NCI-H345 (cell line): ENCODE measurements around the gene ZMYND11.
A peak's percentile ranks its signal among the peaks of the same experiment; 100 is the strongest.
"Not testable (repeated sequence)": the region's sequence is repeated elsewhere in the genome, so short reads cannot be mapped to it uniquely, and the experiment has no call there.

ENCODE experiments used
- DNase-seq: peaks from one replicate; lab custom pipeline; 2025; lab: John Stamatoyannopoulos, UW

Gene ZMYND11

GRCh38 chr10:132946-133898 is 2.0 kb upstream of the ZMYND11 start:
- peak; percentile 0 for DNase-seq

- peak; percentile 46 for DNase-seq
Observed at GRCh38 chr10:134247-135131, 766 bp upstream of the ZMYND11 start.

GRCh38 chr10:135601-136464 is 578 bp downstream of the ZMYND11 start:
- peak; percentile 27 for DNase-seq

- DNase-seq, result no peak
Observed at GRCh38 chr10:136465-136762, 1.2 kb downstream of the ZMYND11 start.

- DNase-seq, result peak; percentile 35
Observed at GRCh38 chr10:137031-137430, 1.8 kb downstream of the ZMYND11 start.

GRCh38 chr10:137606-138005 is 2.4 kb downstream of the ZMYND11 start:
- DNase-seq, result no peak

- DNase-seq, result no peak
Observed at GRCh38 chr10:142371-142770, 7.1 kb downstream of the ZMYND11 start.

GRCh38 chr10:152915-153314 is 17.7 kb downstream of the ZMYND11 start:
- DNase-seq, result no peak

GRCh38 chr10:154348-154747 is 19.1 kb downstream of the ZMYND11 start:
- DNase-seq, result no peak

- DNase-seq, result no peak
Observed at GRCh38 chr10:167383-167782, 32.1 kb downstream of the ZMYND11 start.

GRCh38 chr10:173741-174140 is 38.5 kb downstream of the ZMYND11 start:
- DNase-seq, result no peak

- DNase-seq, result no peak
Observed at GRCh38 chr10:176677-177076, 41.4 kb downstream of the ZMYND11 start.

- DNase-seq, result peak; percentile 1
Observed at GRCh38 chr10:178208-178607, 43.0 kb downstream of the ZMYND11 start.

GRCh38 chr10:178723-179122 is 43.5 kb downstream of the ZMYND11 start:
- DNase-seq, result no peak

GRCh38 chr10:182441-183201 is 47.4 kb downstream of the ZMYND11 start:
- DNase-seq, result no peak

- no peak for DNase-seq
Observed at GRCh38 chr10:184174-184573, 48.9 kb downstream of the ZMYND11 start.

GRCh38 chr10:184911-185310 is 49.7 kb downstream of the ZMYND11 start:
- no peak for DNase-seq

- not testable (repeated sequence) for DNase-seq
Observed at GRCh38 chr10:185571-185970, 50.3 kb downstream of the ZMYND11 start.

- DNase-seq, result no peak
Observed at GRCh38 chr10:186911-187310, 51.7 kb downstream of the ZMYND11 start.

- DNase-seq, result no peak
Observed at GRCh38 chr10:188546-188945, 53.3 kb downstream of the ZMYND11 start.

GRCh38 chr10:190216-190615 is 55.0 kb downstream of the ZMYND11 start:
- DNase-seq, result no peak
